ENCODE results near the gene GRIN3B.

The GRIN3B gene

DNA sequence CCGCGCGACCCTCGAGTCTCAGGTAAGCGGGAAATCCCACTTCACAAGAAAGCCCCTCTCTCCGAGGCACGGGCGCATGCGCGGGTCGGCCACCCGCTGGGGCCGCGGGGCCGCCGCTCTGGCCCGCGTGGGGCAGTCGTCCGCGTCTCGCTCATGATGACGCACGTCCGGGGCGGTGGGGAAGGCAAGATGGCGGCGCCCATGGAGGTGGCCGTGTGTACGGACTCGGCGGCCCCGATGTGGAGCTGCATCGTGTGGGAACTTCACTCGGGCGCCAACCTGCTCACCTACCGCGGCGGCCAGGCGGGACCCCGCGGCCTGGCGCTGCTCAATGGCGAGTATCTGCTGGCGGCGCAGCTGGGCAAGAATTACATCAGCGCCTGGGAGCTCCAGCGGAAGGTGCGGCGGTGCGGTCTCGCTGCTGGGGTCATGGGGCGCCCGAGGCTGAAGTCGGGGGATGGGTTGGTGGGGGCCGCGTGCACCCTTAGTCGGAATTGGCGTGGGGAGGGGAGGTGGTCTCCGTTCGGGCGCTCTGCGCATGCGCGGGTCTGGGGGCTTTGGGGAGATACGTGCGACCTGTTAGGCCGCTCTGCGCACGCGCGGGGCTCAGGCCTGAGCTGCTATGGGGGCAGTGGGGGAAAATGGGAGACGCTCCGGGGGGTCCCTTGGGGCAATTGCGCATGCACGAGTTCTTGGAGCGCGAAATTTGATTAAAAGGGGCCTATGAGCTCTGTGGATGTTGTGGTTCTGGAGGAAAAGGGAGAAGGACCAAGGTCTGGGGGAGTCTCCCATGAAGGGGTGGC, 15.9 kb upstream of the GRIN3B start, which contains the start of gene WDR18:
WDR18 (plus strand) TSS at position 181 of the 803 bp plus-strand sequence; CDS start at position 190, 9 bp downstream.
- TF ChIP-seq, protein P1, sequence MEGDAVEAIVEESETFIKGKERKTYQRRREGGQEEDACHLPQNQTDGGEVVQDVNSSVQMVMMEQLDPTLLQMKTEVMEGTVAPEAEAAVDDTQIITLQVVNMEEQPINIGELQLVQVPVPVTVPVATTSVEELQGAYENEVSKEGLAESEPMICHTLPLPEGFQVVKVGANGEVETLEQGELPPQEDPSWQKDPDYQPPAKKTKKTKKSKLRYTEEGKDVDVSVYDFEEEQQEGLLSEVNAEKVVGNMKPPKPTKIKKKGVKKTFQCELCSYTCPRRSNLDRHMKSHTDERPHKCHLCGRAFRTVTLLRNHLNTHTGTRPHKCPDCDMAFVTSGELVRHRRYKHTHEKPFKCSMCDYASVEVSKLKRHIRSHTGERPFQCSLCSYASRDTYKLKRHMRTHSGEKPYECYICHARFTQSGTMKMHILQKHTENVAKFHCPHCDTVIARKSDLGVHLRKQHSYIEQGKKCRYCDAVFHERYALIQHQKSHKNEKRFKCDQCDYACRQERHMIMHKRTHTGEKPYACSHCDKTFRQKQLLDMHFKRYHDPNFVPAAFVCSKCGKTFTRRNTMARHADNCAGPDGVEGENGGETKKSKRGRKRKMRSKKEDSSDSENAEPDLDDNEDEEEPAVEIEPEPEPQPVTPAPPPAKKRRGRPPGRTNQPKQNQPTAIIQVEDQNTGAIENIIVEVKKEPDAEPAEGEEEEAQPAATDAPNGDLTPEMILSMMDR (IDR thresholded peaks at IDR 0.05; ENCODE audit: control extremely low read depth, extremely low read depth, low read depth, missing control alignments) = no peak
- DNase-seq (ENCODE audit: extremely low spot score) = peak; percentile 100
- CTCF ChIA-PET = interaction anchor here (0.7 to 8.9 kb wide), 20 partner anchors 10 to 256 kb away, joined by 3 to 136 read pairs (median 4); partner anchors contain the start of genes ABCA7 and CNN2
- POLR2A ChIA-PET = interaction anchor here (0.6 to 1.0 kb wide), 3 partner anchors 35 to 459 kb away, joined by 3 to 5 read pairs (median 4); no protein-coding TSS in a partner anchor

DNA sequence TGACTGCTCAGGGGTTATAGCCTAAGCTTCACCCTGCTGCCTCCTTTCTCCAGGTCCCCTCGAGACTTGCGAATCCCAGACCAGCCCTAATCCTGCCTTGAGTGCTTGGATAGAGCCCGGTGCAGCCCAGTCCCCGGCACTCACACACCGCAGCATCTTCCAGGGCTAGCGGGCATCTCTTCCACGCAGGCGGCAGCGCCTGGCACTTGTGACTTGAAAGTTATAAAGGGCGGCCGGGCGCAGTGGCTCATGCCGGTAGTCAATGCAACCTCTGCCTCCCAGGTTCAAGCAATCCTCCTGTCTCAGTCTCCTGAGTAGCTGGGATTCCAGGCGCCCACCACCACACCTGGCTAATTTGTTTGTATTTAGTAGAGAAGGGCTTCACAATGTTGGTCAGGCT, 14.1 kb upstream of the GRIN3B start:
- POLR2A ChIA-PET = no interaction called here
- TF ChIP-seq, protein P1 (IDR thresholded peaks at IDR 0.05; ENCODE audit: control extremely low read depth, extremely low read depth, low read depth, missing control alignments) = no peak
- DNase-seq (ENCODE audit: extremely low spot score) = no peak
- CTCF ChIA-PET = interaction anchor here (5.2 to 8.9 kb wide), 2 partner anchors 64 to 122 kb away, joined by 28 to 136 read pairs; no protein-coding TSS in a partner anchor

DNA sequence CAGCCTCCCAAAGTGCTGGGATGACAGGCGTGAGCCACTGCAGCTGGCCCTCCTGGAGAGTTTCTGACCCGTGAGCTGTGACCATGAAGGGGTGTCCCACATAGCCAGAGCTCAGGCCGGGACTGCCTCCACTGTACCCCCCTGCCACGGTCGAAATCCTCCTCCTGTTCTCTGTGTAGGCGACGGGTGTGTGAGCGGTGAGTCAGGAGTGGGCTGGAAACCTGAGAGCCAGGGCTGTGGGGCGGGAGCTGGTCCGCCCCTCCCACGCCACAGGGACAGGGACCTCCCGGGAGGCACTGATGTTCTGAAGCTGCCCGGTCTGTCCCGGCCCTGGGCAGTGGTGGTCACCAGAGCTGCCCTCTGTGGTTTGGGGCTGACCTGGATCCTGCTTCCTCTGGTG, 12.1 kb upstream of the GRIN3B start:
- ChIA-PET CTCF (interaction anchor here (0.9 to 8.9 kb wide), 5 partner anchors 9 to 278 kb away, joined by 3 to 136 read pairs (median 5); no protein-coding TSS in a partner anchor), POLR2A (interaction anchor here (0.6 kb wide), 1 partner anchor 1250 kb away, joined by 14 read pairs; no protein-coding TSS in a partner anchor)
- no peak for DNase-seq (ENCODE audit: extremely low spot score)
- TF ChIP-seq, protein P1 (IDR thresholded peaks at IDR 0.05; ENCODE audit: control extremely low read depth, extremely low read depth, low read depth, missing control alignments) = no peak

DNA sequence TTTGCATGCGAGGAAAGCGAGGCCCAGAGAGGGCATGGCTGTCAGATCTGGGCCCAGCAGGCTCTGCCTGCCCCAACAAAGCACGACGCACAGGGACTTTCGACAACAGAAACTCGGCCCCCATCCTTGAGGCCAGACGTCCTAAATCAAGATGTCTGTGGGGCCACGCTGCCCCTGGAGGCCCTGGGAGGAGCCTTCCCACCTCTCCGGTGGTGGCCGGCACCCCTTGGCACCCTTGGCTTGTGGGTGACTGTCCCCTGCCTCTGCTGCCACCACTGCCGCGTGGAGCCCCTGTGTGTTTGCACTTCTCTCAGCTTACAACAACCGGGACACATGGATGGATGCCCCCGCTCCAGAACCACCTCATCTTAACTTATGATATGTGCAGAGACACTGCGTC, 11.7 kb upstream of the GRIN3B start:
- TF ChIP-seq, protein P1 (IDR thresholded peaks at IDR 0.05; ENCODE audit: control extremely low read depth, extremely low read depth, low read depth, missing control alignments) = no peak
- CTCF ChIA-PET = interaction anchor here (1.6 to 8.9 kb wide), 2 partner anchors 66 to 278 kb away, joined by 4 to 136 read pairs; no protein-coding TSS in a partner anchor
- POLR2A ChIA-PET = no interaction called here
- no peak for DNase-seq (ENCODE audit: extremely low spot score)

DNA sequence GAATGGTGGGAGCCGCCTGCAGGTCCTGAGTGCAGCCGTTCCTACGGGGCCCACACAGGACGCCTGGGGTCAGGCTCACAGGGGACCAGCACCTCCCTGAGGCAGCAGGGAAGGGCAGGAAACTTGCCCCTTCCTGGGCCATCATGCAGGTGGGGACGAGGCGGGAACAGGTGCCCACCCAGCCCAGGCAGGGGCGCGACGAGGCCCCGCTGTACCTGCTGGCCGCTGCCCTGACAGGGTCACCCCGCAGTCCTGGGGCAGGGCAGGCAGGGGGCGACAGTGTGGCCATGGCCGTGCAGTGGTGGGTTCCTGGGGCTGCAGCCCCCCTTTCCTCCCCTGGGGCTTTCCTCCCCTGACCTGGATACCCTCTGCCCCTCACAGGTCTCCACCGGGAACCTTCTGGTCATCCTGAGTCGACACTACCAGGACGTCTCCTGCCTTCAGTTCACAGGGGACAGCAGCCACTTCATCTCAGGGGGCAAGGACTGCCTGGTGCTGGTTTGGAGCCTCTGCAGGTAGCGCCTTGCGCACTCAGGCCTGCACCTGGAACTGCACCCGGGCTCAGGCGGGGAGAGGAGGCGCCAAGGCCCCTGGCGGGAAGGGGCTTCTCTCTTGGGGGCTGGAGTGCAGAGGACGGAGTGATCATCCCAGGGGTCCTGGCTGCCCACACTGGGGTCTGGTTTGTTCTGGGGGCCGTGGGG, 10.7 kb upstream of the GRIN3B start:
- TF ChIP-seq, protein P1 (IDR thresholded peaks at IDR 0.05; ENCODE audit: control extremely low read depth, extremely low read depth, low read depth, missing control alignments) = peak; percentile 24
- ChIA-PET POLR2A (no interaction called here), CTCF (interaction anchor here (8.9 kb wide), 1 partner anchor 67 kb away, joined by 136 read pairs; no protein-coding TSS in a partner anchor)
- DNase-seq (ENCODE audit: extremely low spot score) = no peak

DNA sequence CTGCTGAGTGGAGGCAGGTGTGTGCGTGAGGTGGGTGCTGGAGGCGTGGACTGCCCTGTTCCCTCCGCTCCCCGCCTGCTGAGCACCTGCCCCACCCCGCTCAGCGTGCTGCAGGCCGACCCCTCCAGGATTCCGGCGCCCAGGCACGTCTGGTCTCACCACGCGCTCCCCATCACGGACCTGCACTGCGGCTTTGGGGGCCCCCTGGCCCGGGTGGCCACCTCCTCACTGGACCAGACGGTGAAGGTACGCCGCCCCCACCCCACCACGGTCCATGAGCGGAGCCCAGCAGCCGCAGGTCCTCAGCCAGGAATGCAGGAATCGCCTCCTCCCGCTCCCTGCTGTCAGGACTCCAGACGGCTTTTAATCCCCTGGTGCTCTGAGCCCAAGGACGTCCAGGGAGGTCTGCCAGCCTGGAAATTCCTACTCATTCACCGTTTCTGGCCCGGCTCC, 10.1 kb upstream of the GRIN3B start:
- CTCF ChIA-PET = interaction anchor here (1.2 kb wide), 1 partner anchor 8 kb away, joined by 3 read pairs; no protein-coding TSS in a partner anchor
- DNase-seq (ENCODE audit: extremely low spot score) = no peak
- POLR2A ChIA-PET = no interaction called here
- TF ChIP-seq, protein P1 (IDR thresholded peaks at IDR 0.05; ENCODE audit: control extremely low read depth, extremely low read depth, low read depth, missing control alignments) = no peak
